ENCODE measurements around the gene PHF10.
A peak's percentile ranks its signal among the peaks of the same experiment; 100 is the strongest.
"Not testable (repeated sequence)": the region's sequence is repeated elsewhere in the genome, so short reads cannot be mapped to it uniquely, and the experiment has no call there.

The PHF10 gene

DNA sequence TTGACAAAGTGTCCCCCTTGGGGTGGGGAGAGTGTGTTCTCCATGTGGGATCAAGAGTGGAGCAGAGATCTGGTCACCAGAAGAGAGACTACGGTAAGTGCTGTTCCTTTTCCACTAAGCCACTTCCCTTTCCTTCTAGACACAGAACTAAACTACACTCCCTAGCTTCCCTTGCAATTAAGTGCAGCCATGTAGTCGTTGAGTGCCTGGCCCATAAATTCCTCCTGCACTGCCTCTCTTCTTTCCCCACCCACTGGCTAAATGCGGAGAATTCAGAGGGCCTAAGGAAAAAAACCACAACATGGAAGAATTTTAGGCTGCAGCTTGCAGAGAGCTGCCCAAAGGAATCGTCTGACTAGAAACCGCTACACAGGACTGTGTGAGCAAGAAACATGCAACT lies 24.0 kb downstream of the PHF10 start:
- peak; percentile 69 for DNase-seq (ENCODE audit: low read depth)
- H3K4me3 ChIP-seq (ENCODE audit: low read length) = peak overlapping the region; percentile 92
- TF ChIP-seq, protein P1, sequence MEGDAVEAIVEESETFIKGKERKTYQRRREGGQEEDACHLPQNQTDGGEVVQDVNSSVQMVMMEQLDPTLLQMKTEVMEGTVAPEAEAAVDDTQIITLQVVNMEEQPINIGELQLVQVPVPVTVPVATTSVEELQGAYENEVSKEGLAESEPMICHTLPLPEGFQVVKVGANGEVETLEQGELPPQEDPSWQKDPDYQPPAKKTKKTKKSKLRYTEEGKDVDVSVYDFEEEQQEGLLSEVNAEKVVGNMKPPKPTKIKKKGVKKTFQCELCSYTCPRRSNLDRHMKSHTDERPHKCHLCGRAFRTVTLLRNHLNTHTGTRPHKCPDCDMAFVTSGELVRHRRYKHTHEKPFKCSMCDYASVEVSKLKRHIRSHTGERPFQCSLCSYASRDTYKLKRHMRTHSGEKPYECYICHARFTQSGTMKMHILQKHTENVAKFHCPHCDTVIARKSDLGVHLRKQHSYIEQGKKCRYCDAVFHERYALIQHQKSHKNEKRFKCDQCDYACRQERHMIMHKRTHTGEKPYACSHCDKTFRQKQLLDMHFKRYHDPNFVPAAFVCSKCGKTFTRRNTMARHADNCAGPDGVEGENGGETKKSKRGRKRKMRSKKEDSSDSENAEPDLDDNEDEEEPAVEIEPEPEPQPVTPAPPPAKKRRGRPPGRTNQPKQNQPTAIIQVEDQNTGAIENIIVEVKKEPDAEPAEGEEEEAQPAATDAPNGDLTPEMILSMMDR (conservative IDR thresholded peaks at IDR 0.05; ENCODE audit: low read length) = no peak; the same call in 1 of the 2 replicates

DNA sequence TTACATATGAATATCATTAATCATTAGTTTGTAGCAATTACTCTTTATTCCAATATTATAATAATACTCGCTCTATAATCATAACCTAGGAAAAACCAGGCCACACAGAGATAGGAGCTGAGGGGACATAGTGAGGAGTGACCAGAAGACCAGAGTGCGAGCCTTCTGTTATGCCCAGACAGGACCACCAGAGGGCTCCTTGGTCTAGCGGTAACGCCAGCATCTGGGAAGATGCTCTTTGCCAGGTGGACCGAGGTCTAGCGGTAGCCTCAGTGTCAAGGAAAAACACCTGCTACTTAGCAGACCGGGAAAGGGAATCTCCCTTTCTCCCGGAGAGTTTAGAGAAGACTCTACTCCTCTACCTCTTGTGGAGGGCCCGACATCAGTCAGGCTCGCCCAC lies 27.2 kb downstream of the PHF10 start:
- not testable (repeated sequence) for DNase-seq (ENCODE audit: low read depth); H3K4me3 ChIP-seq (ENCODE audit: low read length)
- TF ChIP-seq, protein P1 (conservative IDR thresholded peaks at IDR 0.05; ENCODE audit: low read length) = peak; percentile 42

DNA sequence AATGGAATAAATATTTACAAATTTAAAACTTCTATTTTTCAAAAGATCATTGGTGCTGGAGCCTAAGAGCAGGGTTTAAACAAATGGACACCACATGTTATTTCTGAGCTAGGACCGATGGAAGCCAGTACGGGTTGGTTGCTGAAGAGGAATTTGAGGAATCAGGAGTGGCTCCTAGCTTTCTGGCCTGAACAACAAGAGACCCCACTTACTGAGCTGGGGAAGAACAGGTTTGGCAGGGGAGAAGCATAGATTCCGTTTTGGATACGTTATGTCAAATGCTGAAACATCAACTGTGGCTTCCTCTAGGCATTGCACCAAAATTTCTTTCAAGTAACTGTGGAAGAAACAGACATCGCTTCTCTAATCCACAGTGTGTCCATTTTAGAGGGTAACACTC lies 29.2 kb downstream of the PHF10 start:
- no peak overlapping the region for H3K4me3 ChIP-seq (ENCODE audit: low read length)
- TF ChIP-seq, protein P1 (conservative IDR thresholded peaks at IDR 0.05; ENCODE audit: low read length) = no peak
- DNase-seq (ENCODE audit: low read depth) = peak; percentile 44

DNA sequence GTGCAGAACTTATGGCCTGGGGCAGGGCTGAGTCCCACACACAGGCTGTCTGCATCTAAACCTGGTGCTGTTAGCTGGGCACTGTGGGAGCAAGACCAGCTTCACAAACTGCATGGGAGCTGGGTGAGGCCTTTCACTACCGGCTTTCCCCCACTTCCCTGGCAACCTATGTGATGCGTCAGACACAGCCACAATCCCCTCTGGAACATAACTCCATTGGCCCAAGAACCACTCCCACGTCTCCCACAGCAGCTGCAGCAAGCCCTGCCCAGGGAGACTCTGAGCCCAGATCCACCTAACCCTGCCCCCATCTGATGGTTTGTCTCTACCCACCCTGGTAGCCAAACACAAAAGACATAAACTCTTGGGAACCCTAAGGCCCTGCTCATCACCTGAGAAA lies 31.8 kb downstream of the PHF10 start:
- TF ChIP-seq, protein P1 (conservative IDR thresholded peaks at IDR 0.05; ENCODE audit: low read length) = no peak
- H3K4me3 ChIP-seq (ENCODE audit: low read length) = no peak overlapping the region
- DNase-seq (ENCODE audit: low read depth) = no peak

DNA sequence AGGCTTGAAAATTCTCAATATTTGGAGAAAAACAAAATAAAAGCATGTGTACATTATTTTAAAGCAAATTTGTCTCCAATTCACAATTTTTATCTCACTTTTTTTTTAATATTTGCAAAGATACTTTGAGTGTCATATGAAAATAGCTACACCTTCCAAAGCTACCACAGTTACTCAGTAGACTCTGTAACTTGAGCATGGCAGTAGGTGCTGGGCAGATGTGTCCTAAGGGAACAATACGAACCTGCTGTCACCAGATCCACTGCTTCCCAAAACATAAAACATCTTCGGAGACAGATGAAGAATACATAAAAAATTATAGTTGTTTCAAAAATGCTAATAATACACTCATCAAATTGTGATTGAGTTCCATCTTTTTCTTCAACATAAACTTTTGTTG lies 33.0 kb downstream of the PHF10 start:
- TF ChIP-seq, protein P1 (conservative IDR thresholded peaks at IDR 0.05; ENCODE audit: low read length) = no peak
- H3K4me3 ChIP-seq (ENCODE audit: low read length) = no peak overlapping the region
- DNase-seq (ENCODE audit: low read depth) = no peak

DNA sequence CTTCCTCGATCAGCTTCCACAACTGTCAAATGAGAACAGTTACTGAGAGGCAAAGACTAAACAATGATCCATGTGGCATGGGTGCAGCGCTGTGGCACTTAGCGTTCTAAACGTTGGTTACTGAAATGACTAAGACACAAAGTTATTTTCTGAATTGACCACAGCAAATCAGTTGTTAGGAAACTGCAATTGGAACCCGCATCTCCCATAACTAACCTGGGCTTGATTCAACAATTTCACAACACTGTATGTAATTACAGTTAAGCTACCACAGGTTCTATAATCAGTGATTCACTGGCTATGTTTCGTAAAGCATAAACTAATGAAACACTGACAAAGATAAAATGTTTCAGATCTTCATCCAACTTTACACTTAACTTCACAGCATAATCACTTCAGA lies 35.0 kb downstream of the PHF10 start:
- TF ChIP-seq, protein P1 (conservative IDR thresholded peaks at IDR 0.05; ENCODE audit: low read length) = no peak
- DNase-seq (ENCODE audit: low read depth) = peak; percentile 88
- H3K4me3 ChIP-seq (ENCODE audit: low read length) = no peak overlapping the region

DNA sequence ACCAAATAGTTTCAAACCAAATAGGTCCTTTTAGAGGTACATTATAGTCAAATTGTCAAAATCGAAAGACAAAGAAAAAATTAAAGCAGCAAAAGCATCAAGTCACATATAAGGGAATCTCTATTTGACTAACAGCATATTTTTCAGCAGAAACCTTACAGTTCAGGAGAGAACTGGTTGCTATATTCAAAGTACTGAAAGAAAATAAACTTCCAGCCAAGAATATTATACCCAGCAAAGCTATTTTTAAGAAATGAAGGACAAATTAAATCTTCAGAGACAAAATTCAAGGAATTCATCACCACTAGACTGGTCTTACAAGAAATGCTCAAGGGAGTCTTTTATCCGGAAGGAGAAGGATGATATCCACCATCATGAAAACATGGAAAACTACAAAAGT lies 38.4 kb downstream of the PHF10 start:
- TF ChIP-seq, protein P1 (conservative IDR thresholded peaks at IDR 0.05; ENCODE audit: low read length) = no peak
- no peak overlapping the region for H3K4me3 ChIP-seq (ENCODE audit: low read length)
- DNase-seq (ENCODE audit: low read depth) = no peak
